ENCODE data around the gene CD7. TPM values are rescaled to one million over a fixed set of nuclear protein-coding genes. Genes with fewer than 3 reads are reported as not detected.

The CD7 gene
- total RNA-seq, 1 donor from 2014 or later, result 7.1 TPM

DNA sequence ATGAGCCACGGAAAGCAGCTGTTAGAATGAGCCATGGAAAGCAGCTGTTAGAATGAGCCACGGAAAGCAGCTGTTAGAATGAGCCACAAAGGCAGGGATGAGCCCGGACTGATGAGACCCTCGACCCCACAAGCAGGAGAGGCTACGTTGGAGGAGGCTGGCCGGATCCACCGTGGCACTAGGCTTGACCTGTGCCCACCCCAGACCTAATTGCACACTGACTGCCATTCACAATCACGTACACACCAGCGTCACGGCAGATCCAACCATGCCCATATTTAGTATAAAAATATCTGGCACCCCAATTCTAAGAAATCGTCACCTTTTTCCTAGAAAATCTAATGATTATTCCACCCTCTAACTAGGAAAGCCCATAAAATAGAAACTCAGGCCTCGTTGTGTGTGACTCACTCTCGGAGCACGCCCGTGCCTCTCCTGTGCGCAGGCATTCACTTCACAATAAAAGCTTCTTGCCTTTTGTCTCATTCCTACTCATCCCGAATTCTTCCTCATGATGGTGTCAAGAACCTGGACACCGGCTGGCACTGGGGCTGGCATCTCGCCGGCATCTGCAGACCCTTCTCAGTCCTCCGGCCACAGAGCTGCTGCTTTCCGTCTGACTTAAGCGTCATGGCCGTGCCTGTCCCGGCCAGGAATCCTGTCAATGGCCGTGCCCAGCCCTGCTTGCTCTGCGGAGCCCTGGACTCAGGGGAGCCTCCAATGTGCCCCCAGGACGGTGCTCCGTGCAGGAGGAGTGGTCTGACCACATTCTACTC, 21.6 kb upstream of the CD7 start:
- H3K4me1 ChIP-seq, result peaks cover 32% of the 10 kb centered on the region
- DNase-seq (no peak), ATAC-seq (peak; percentile 63 to 79)
- H3K27ac ChIP-seq, result peak overlapping the region; percentile 69
- H3K9me3 ChIP-seq, result no peaks in the 10 kb centered on the region
- TF ChIP-seq CTCF (IDR thresholded peaks at IDR 0.05), result no peak
- H3K36me3 ChIP-seq, result no peaks in the 10 kb centered on the region
- intact Hi-C loops (cut with DNase I), result no loop called here
- H3K4me3 ChIP-seq, result peak overlapping the region; percentile 34
- H3K27me3 ChIP-seq (ENCODE audit: low read depth), result no peaks in the 10 kb centered on the region

- peak overlapping the region; percentile 76 for H3K4me3 ChIP-seq
- peak overlapping the region; percentile 86 for H3K27ac ChIP-seq
- DNase-seq (no peak), ATAC-seq (peak in 1 of 2 donors; percentile 2)
- H3K4me1 ChIP-seq, result peaks cover 65% of the 10 kb centered on the region
- no peaks in the 10 kb centered on the region for H3K9me3 ChIP-seq
- no peaks in the 10 kb centered on the region for H3K36me3 ChIP-seq
- intact Hi-C loops (cut with DNase I), result no loop called here
- TF ChIP-seq CTCF (IDR thresholded peaks at IDR 0.05), result no peak
- no peaks in the 10 kb centered on the region for H3K27me3 ChIP-seq (ENCODE audit: low read depth)
Observed at GRCh38 chr17:82334622-82335394, 17.4 kb upstream of the CD7 start.

DNA sequence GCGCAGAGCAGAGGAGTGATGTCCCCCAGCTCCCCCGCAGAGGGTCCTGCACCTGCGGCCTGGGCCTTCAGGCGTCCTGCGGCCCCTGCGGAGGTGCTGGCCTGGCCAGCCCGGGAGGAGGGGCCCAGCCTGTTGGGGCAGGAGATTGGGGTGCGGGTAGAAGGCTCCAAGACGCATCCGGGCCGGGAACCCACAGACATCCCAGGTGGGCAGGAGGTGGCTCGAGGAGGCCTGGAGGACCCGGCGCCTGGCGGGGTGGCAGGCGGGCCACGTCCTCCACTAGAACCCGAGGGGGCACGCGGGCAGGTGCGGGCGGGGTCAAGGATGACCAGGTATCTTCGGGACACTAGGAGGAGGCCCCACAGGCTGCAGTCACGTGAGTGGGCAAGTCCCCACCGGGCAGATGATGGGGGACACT, 16.8 kb upstream of the CD7 start:
- Histone ChIP-seq H3K4me3 (peak overlapping the region; percentile 76), H3K36me3 (no peaks in the 10 kb centered on the region), H3K9me3 (no peaks in the 10 kb centered on the region), H3K27ac (peak overlapping the region; percentile 86), H3K27me3 (ENCODE audit: low read depth) (no peaks in the 10 kb centered on the region), H3K4me1 (peaks cover 61% of the 10 kb centered on the region)
- intact Hi-C loops (cut with DNase I), result no loop called here
- TF ChIP-seq CTCF (IDR thresholded peaks at IDR 0.05), result no peak
- DNase-seq (peak; percentile 54), ATAC-seq (peak in 1 of 2 donors; percentile 1)

- H3K27me3 ChIP-seq (ENCODE audit: low read depth), result no peaks in the 10 kb centered on the region
- H3K36me3 ChIP-seq, result no peaks in the 10 kb centered on the region
- H3K4me3 ChIP-seq, result peak within 1 kb of the TSS; percentile 76
- DNase-seq (peak; percentile 81), ATAC-seq (peak; percentile 59)
- no peak for TF ChIP-seq CTCF (IDR thresholded peaks at IDR 0.05)
- no peaks in the 10 kb centered on the region for H3K9me3 ChIP-seq
- peaks cover 56% of the 10 kb centered on the region for H3K4me1 ChIP-seq
- peak within 1 kb of the TSS; percentile 86 for H3K27ac ChIP-seq
- intact Hi-C loops (cut with DNase I), result no loop called here
Observed at GRCh38 chr17:82333279-82334171, 16.1 kb upstream of the CD7 start, which contains the start of gene SECTM1. Gene SECTM1, minus strand, starts transcription at chr17:82333766. Its CDS starts 6,526 bp downstream, at chr17:82327240.
